Keratinocyte (primary cell): ENCODE data around the gene EGF. TPM values are rescaled to one million over a fixed set of nuclear protein-coding genes. Genes with fewer than 3 reads are reported as not detected.

Source experiments
- DNase-seq: peaks from one replicate; pipeline ENCODE4 v3.0.0-alpha.2; 2011; ENCODE audit warnings: low read depth, missing footprints, low spot score
- FAIRE-seq: peaks from 2 replicates; lab custom pipeline; 2011; peaks lifted over from hg19 to GRCh38; lab: Jason Lieb, UNC
- H2AFZ ChIP-seq: 2 replicates; pipeline ENCODE4 v1.6.0; 2012; ENCODE audit warnings: low read length, control low read depth, inconsistent platforms; ENCODE audit not compliant: control insufficient read depth
- H3K27ac ChIP-seq: 2 replicates; pipeline ENCODE4 v1.5.1; 2011; ENCODE audit warnings: low read length; ENCODE audit not compliant: control insufficient read depth, insufficient read depth
- H3K27me3 ChIP-seq: 3 replicates; pipeline ENCODE4 v1.6.0; 2011; ENCODE audit warnings: low read length; ENCODE audit not compliant: control insufficient read depth, insufficient read depth; ENCODE audit errors: extremely low read depth
- H3K36me3 ChIP-seq, 2 experiments: 2 replicates in 1 of 2; 3 replicates in 1 of 2; pipeline ENCODE4 v1.5.1; 2011; ENCODE audit warnings: low read length in 2 of 2, mild to moderate bottlenecking in 1 of 2; ENCODE audit not compliant: control insufficient read depth in 2 of 2, insufficient read depth in 2 of 2; ENCODE audit errors: extremely low read depth in 1 of 2
- H3K4me1 ChIP-seq: 3 replicates; pipeline ENCODE4 v1.5.1; 2011; ENCODE audit warnings: low read length; ENCODE audit not compliant: control insufficient read depth, insufficient read depth; ENCODE audit errors: extremely low read depth
- H3K4me2 ChIP-seq: 3 replicates; pipeline ENCODE4 v1.6.0; 2011; ENCODE audit warnings: low read depth, low read length; ENCODE audit not compliant: control insufficient read depth, insufficient read depth; ENCODE audit errors: extremely low read depth
- H3K4me3 ChIP-seq, 3 experiments: fragments of 200-600 bp in 1 of 3; sonication (generic) in 1 of 3; 2 replicates in 2 of 3; 3 replicates in 1 of 3; pipeline ENCODE4 v1.5.1; 2011 to 2016; ENCODE audit warnings: low read length in 3 of 3, mild to moderate bottlenecking in 3 of 3, control low read depth in 2 of 3, inconsistent platforms in 1 of 3, low read depth in 1 of 3, mixed read lengths in 1 of 3, mixed run types in 1 of 3, moderate library complexity in 1 of 3; ENCODE audit not compliant: control insufficient read depth in 2 of 3, insufficient read depth in 2 of 3; ENCODE audit errors: extremely low read depth in 1 of 3
- H3K79me2 ChIP-seq: 2 replicates; pipeline ENCODE4 v1.6.0; 2012; ENCODE audit warnings: low read length; ENCODE audit not compliant: control insufficient read depth, insufficient read depth
- H3K9ac ChIP-seq: 3 replicates; pipeline ENCODE4 v1.6.0; 2011; ENCODE audit warnings: low read length; ENCODE audit not compliant: control insufficient read depth, insufficient read depth; ENCODE audit errors: extremely low read depth
- H3K9me1 ChIP-seq: 3 replicates; pipeline ENCODE4 v1.6.0; 2011; ENCODE audit warnings: low read length; ENCODE audit not compliant: control insufficient read depth, insufficient read depth; ENCODE audit errors: extremely low read depth
- H3K9me3 ChIP-seq: 2 replicates; pipeline ENCODE4 v1.5.1; 2012; ENCODE audit warnings: low read depth, low read length; ENCODE audit not compliant: control insufficient read depth
- H4K20me1 ChIP-seq: 3 replicates; pipeline ENCODE4 v1.6.0; 2011; ENCODE audit warnings: low read length; ENCODE audit not compliant: control insufficient read depth, insufficient read depth; ENCODE audit errors: extremely low read depth
- CTCF ChIP-seq, 3 experiments: IDR thresholded peaks in 1 of 3; conservative IDR thresholded peaks in 1 of 3; optimal IDR thresholded peaks in 1 of 3; 2 replicates in 2 of 3; 3 replicates in 1 of 3; pipeline versions ENCODE3 to v1.5.1; 2011; ENCODE audit warnings: low read length in 3 of 3, mild to moderate bottlenecking in 3 of 3, moderate library complexity in 2 of 3, control low read depth in 1 of 3, inconsistent platforms in 1 of 3; ENCODE audit not compliant: insufficient read depth in 2 of 3; ENCODE audit errors: extremely low read depth in 1 of 3
- EZH2 ChIP-seq: IDR thresholded peaks from one replicate; pipeline ENCODE4 v1.6.1; 2012; ENCODE audit warnings: inconsistent platforms, mild to moderate bottlenecking, low read length, moderate library complexity
- dilution Hi-C: fragments of 300-500 bp; cut with MboI; formaldehyde crosslinking; loops from one replicate; pipeline ENCODE4 v1.7.0; 2020; ENCODE audit warnings: low sequenced_read_pairs; ENCODE audit not compliant: extremely low pct_ligation_motif_present
- polyA plus RNA-seq, 5 experiments: library from polyadenylated mRNA; depleted of rRNA in 3 of 5; stranded (reverse) in 3 of 5; stranded (forward) in 1 of 5; unstranded in 1 of 5; fragments of >200 nt; gene quantifications; 1 replicate in 1 of 5; 2 replicates in 3 of 5; 3 replicates in 1 of 5; pipeline versions ENCODE4 v1.2.1 to v1.2.3, GENCODE V29; 2011 to 2012; ENCODE audit warnings: missing spikeins in 2 of 5, low read depth in 1 of 5, low replicate concordance in 1 of 5

The EGF gene
- polyA plus RNA-seq, 1 donor (not counting 4 experiments of a cell fraction or from before 2014, with no cell fraction given), result 1.3 TPM

DNA sequence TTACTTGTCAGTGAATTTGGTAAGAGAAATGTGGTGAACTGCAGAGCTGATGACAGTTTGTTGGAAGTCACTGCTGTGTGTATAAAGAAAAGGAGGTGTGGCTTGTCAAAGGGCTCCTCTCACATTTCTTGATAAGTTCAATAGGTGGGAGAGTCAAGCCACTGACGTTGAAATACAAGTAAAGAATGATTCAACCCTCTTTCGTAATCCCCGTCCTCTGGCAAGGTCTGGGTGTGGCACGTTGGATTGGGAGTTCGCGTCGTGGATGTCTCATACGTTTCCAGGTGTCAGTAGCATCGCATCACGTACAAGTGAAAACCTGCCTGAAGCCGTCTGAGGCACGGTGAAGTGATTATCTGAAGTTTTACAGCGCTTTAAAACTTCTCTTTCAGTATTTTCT, 76.4 kb downstream of the EGF start:
- TF ChIP-seq CTCF (optimal IDR thresholded peaks at IDR 0.05 in 1 of 3, IDR thresholded peaks at IDR 0.05 in 1 of 3, conservative IDR thresholded peaks at IDR 0.05 in 1 of 3; ENCODE audit: extremely low read depth in 1 of 3, insufficient read depth in 2 of 3, low read length in 3 of 3) (no peak), EZH2 (no peak)
- Histone ChIP-seq H3K4me1 (peaks cover 22% of the 10 kb centered on the region), H2AFZ (peak overlapping the region; percentile 85), H3K36me3 (no peaks in the 10 kb centered on the region), H3K9ac (peak overlapping the region; percentile 82), H3K4me3 (peak overlapping the region in 2 of 3 experiments; percentile 42 to 53), H3K9me3 (no peaks in the 10 kb centered on the region), H3K4me2 (peak overlapping the region; percentile 88), H4K20me1 (no peaks in the 10 kb centered on the region), H3K9me1 (no peaks in the 10 kb centered on the region), H3K27ac (peak overlapping the region; percentile 96), H3K27me3 (no peaks in the 10 kb centered on the region), H3K79me2 (no peaks in the 10 kb centered on the region)
- FAIRE-seq (peak; percentile 99), DNase-seq (peak; percentile 90)
- dilution Hi-C loops, result loop anchor here (25.0 kb wide), 1 partner anchor 552 kb away; the partner anchor contains the start of gene SEC24B

GRCh38 chr4:109989618-109990017, 76.9 kb downstream of the EGF start:
- Histone ChIP-seq H3K4me3 (peak overlapping the region in 2 of 3 experiments; percentile 42 to 53), H3K4me2 (peak overlapping the region; percentile 88)
- dilution Hi-C loops, result loop anchor here (25.0 kb wide), 1 partner anchor 552 kb away; the partner anchor contains the start of gene SEC24B

More at GRCh38 chr4:109989618-109990017, 76.9 kb downstream of the EGF start:
- Histone ChIP-seq H3K9me3 (no peaks in the 10 kb centered on the region), H3K9me1 (no peaks in the 10 kb centered on the region), H3K36me3 (no peaks in the 10 kb centered on the region), H3K9ac (peak overlapping the region; percentile 82), H3K27me3 (no peaks in the 10 kb centered on the region), H4K20me1 (no peaks in the 10 kb centered on the region), H3K79me2 (no peaks in the 10 kb centered on the region), H3K27ac (peak overlapping the region; percentile 96), H2AFZ (peak overlapping the region; percentile 85), H3K4me1 (peaks cover 22% of the 10 kb centered on the region)
- TF ChIP-seq EZH2 (no peak), CTCF (optimal IDR thresholded peaks at IDR 0.05 in 1 of 3, IDR thresholded peaks at IDR 0.05 in 1 of 3, conservative IDR thresholded peaks at IDR 0.05 in 1 of 3; ENCODE audit: extremely low read depth in 1 of 3, insufficient read depth in 2 of 3, low read length in 3 of 3) (no peak)
- FAIRE-seq, result no peak
- DNase-seq, result no peak
